ENCODE data around the gene LMAN2.
"Not testable (repeated sequence)": the region's sequence is repeated elsewhere in the genome, so short reads cannot be mapped to it uniquely, and the experiment has no call there.

LMAN2 gene

GRCh38 chr5:177378884-177379883 lies 27.7 kb upstream of the LMAN2 start:
- no peak for DNase-seq (ENCODE audit: low read depth in 3 of 3)

- no peak for DNase-seq (ENCODE audit: low read depth in 3 of 3)
Measured at GRCh38 chr5:177377851-177378776, 26.6 kb upstream of the LMAN2 start.

DNA sequence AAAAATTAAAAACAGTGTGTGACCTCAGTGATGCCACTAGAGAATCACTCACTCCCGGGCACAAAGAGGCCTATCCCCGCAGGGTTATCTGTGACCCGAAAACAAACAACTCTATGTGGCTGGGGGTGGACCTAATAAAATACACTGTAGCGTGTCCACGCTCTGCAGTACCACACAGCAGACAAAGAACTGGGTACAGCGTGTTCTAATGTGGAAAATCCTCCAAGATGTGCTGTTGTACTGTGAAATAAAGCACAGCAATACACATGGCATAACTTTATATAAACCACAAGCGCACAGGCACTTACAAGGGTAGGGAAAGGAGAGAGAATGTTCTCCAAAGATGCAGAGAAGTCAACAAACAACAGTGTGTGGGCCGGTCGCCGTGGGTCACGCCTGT lies 24.6 kb upstream of the LMAN2 start:
- no peak for DNase-seq (ENCODE audit: low read depth in 3 of 3)

DNA sequence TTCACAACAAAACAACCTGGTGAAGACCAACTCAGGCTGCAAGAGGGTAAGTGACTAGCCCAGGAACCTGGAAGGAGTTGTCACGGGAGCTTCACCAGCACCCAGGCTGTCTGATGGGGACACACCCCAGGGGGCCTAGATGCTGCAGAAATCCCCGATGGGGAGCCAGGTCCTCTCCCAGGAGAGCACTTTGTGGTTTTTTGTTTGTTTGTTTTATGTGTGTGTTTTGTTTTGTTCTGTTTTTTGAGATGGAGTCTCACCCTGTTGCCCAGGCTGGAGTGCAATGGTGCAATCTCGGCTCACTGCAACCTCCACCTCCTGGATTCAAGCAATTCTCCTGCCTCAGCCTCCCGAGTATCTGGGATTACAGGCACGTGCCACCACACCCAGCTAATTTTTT lies 24.0 kb upstream of the LMAN2 start:
- DNase-seq (ENCODE audit: low read depth in 3 of 3) = not testable (repeated sequence)

- no peak for DNase-seq (ENCODE audit: low read depth in 3 of 3)
Measured at GRCh38 chr5:177374211-177374610, 22.7 kb upstream of the LMAN2 start.

- DNase-seq (ENCODE audit: low read depth in 3 of 3) = no peak
Measured at GRCh38 chr5:177373806-177374205, 22.3 kb upstream of the LMAN2 start.

DNA sequence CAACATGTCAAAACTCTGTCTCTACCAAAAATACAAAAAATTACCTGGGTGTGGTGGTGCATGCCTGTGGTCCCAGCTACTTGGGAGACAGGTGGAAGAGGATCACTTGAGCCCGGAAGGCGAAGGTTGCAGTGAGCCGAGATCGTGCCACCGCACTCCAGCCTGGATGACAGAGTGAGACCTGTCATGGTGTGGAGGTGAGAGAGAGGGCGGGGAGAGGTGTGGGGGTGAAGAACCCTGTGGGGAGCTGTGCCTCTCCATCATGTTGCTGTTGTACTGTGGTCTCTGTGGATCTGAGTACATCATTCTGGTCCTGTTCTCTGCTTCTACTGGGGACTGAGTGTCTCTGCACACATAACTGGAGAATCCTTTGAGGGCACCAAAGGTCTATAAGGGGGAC lies 21.4 kb upstream of the LMAN2 start:
- DNase-seq (ENCODE audit: low read depth in 3 of 3) = no peak

- no peak for DNase-seq (ENCODE audit: low read depth in 3 of 3)
Measured at GRCh38 chr5:177372034-177372896, 20.8 kb upstream of the LMAN2 start.

- no peak for DNase-seq (ENCODE audit: low read depth in 3 of 3)
Measured at GRCh38 chr5:177371120-177372033, 19.9 kb upstream of the LMAN2 start.

DNA sequence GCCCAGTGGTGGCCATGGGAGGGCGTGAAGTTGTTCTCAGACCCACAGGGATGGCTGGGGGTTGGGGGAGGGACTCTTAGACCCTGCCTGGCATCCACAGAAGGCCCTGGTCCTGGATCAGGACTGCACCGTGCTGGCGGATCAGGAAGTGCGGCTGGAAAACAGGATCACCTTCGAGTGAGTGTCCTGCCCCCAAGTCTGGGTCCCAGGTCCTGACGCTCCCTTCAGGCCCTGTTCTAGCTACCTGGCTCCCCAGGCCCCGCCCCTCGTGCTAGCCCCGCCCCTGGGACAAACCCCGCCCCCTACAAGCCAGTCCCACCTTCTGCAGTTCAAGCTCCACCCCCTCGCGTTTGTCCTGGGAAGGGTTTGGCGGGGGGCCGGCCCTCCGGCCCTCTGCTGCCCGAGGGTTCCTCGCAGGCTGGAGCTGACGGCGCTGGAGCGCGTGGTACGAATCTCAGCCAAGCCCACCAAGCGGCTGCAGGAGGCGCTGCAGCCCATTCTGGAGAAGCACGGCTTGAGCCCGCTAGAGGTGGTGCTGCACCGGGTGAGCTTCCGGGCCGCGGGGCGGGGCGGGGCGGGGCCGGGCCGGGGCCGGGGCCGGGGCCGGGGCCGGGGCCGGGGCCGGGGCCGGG lies 19.1 kb upstream of the LMAN2 start:
- peak in 1 of 3 experiments; percentile 61 for DNase-seq (ENCODE audit: low read depth in 3 of 3)

- no peak for DNase-seq (ENCODE audit: low read depth in 3 of 3)
Measured at GRCh38 chr5:177369645-177370440, 18.4 kb upstream of the LMAN2 start.

DNA sequence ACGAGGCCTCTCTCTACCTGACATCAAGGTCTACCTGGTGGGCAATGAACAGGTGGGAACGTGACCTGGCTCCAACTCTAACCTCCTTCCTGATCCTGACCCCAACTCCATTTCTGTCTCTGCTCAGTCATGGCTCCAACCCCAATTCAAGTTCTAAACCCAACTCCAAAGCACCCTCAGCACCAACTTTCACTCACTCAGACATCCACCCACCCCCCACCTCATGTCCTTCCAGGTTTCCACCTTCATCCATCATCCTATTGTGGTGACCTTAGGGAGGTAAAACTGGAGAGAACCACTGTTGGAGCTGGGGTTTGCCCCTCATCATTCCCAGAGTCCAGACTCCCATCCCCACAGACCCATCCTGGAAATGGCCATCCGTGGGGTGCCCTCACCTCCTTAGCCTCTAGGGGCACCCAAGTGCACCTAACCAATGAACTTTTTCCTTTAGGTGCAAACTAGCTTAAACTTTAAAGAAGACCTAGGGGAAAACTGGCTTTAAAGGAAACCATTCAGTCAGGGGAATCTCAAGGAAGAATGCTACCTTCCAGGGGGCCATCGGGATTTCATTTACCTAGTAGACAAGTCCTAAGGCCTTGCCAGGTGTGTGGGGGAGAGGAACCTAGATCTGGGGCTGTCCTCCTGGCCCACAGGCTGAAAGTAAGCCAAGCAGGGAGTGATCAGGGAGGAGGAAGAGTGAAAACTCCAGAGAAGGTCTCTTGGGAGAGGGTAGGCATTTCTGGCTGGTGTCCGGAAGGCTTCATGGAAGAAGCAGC lies 17.6 kb upstream of the LMAN2 start:
- DNase-seq (ENCODE audit: low read depth in 3 of 3) = no peak

DNA sequence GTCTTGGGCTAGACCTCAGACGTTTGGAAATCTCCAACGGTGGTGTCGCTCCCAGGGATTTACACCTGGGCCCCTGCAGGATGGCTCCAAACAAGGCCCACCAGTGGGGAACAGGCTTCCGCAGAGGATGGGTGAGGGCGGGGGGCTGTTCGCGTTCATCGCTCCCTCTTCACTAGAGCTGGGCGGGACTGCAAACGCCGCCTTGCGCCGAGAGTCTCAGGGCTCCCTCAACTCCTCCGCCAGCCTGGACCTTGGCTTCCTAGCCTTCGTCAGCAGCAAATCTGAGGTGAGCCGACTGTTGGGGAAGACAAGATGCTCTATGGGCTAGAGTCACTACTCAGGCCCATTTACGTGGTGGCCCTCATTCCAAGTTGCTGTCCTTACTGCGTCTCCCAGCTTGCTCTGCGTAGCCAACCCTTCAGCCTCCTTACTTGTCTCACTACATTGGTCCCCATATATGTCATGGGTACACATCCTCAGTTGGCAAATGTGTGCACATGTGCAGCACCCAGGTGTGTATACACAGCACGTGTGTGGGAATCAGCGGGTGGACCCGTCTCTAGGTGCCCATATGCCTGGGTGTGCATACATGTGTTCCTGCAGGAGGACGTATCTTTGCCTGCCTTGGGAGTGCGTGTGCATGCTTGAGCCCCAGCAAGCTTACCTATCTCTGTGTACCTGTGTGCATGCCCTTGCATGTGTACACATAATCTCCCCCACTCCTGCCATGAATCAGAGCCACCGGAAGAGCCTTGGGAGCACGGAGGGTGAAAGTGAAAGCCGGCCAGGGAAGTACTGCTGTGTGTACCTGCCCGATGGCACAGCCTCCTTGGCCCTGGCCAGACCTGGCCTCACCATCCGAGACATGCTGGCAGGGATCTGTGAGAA lies 16.8 kb upstream of the LMAN2 start:
- no peak for DNase-seq (ENCODE audit: low read depth in 3 of 3)

GRCh38 chr5:177367323-177367848 lies 15.9 kb upstream of the LMAN2 start:
- DNase-seq (ENCODE audit: low read depth in 3 of 3) = no peak

- DNase-seq (ENCODE audit: low read depth in 3 of 3) = no peak
Measured at GRCh38 chr5:177366528-177367322, 15.3 kb upstream of the LMAN2 start.

GRCh38 chr5:177365845-177366527 lies 14.5 kb upstream of the LMAN2 start:
- DNase-seq (ENCODE audit: low read depth in 3 of 3) = no peak

Data from stimulated activated CD4-positive, alpha-beta T cell treated with anti-CD3 and anti-CD28 coated beads, TNF-alpha, amount 100 ng/mL, for 24 hours (primary cell).